Tibial nerve (tissue), 3 donors: ENCODE measurements around the gene HEMK1.

ENCODE experiments used
- POLR2A ChIP-seq, 2 donors: fragments of 450-650 bp; IDR thresholded peaks; one replicate each; pipeline ENCODE4 v1.6.1; 2017; ENCODE audit warnings: antibody characterized with exemption in 2 of 2, mild to moderate bottlenecking in 2 of 2, moderate library complexity in 2 of 2
- TF ChIP-seq, protein P1 (sequence below), 5 experiments: fragments of 200-600 bp in 3 of 5; fragments of 450-650 bp in 2 of 5; sonication (generic) in 3 of 5; IDR thresholded peaks; one replicate each; pipeline ENCODE4 v1.5.1; 2016 to 2019; ENCODE audit warnings: antibody characterized with exemption in 5 of 5, mild to moderate bottlenecking in 3 of 5, moderate library complexity in 2 of 5

DNA sequence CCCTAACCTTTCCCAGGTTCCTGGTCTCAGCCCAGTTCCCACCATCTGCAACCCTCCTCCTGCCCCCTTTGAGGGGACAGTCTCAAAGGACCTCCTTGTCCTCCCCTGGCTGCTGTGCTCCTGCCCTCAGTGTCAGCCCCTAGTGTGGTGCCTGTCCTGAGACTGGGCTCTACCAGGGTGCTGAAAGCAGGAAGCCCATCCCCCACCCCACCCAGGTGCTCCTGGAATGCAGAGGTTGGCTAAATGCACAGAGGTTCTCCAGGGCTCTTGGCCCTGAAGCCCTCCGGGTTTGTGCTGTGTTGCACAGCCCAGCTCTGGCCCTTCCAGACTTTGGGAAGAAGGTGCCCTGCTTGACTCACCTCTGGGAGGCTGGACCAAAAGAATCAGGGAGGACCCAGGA lies 23.5 kb upstream of the HEMK1 start:
- TF ChIP-seq, protein P1, sequence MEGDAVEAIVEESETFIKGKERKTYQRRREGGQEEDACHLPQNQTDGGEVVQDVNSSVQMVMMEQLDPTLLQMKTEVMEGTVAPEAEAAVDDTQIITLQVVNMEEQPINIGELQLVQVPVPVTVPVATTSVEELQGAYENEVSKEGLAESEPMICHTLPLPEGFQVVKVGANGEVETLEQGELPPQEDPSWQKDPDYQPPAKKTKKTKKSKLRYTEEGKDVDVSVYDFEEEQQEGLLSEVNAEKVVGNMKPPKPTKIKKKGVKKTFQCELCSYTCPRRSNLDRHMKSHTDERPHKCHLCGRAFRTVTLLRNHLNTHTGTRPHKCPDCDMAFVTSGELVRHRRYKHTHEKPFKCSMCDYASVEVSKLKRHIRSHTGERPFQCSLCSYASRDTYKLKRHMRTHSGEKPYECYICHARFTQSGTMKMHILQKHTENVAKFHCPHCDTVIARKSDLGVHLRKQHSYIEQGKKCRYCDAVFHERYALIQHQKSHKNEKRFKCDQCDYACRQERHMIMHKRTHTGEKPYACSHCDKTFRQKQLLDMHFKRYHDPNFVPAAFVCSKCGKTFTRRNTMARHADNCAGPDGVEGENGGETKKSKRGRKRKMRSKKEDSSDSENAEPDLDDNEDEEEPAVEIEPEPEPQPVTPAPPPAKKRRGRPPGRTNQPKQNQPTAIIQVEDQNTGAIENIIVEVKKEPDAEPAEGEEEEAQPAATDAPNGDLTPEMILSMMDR (IDR thresholded peaks at IDR 0.05) = no peak
- no peak for TF ChIP-seq POLR2A (IDR thresholded peaks at IDR 0.05)
